ENCODE measurements around the gene MSRB1. TPM values are rescaled to one million over a fixed set of nuclear protein-coding genes. Genes with fewer than 3 reads are reported as not detected.

MSRB1 gene
- total and polyA plus RNA-seq, 7 donors = 17.8 to 136 (median 35.7) TPM

GRCh38 chr16:1978476-1979120 lies 35.6 kb upstream of the MSRB1 start:
- Histone ChIP-seq H3K27me3 (peaks cover 35 to 94% (median 71%) of the 10 kb centered on the region in 3 donors), H3K9me3 (no peaks in the 10 kb centered on the region), H3K4me3 (no peak overlapping the region), H3K36me3 (peaks cover 43 to 52% (median 45%) of the 10 kb centered on the region in 4 donors), H3K27ac (no peak overlapping the region), H3K4me1 (peaks cover 0 to 17% (median 10%) of the 10 kb centered on the region in 4 donors)
- TF ChIP-seq CTCF (IDR thresholded peaks at IDR 0.05) = no peak
- no peak for TF ChIP-seq POLR2AphosphoS5 (IDR thresholded peaks at IDR 0.05)
- no peak for TF ChIP-seq POLR2A (IDR thresholded peaks at IDR 0.05)
- intact Hi-C loops (cut with DNase I) = no loop called here
- WGBS, 2 donors = 35 to 74% methylated on average over 37 of the region's 37 CpGs
- DNase-seq = no peak

DNA sequence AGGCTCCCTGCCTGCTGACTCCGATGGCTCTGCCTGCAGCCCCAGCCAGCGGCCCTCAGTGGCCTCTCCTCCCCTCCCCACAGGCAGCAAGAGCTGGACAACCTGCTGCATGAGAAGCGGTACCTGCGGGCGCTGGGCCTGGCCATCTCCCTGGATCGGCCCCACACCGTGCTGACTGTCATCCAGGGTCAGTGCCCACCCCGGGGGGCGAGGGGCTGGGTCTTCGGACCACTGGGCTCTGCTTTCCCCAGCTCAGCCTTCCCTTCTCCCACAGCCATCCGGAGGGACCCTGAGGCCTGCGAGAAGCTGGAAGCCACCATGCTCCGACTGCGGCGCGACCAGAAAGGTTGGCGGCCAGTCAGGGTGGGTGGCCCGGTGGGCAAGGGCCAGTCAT lies 34.9 kb upstream of the MSRB1 start:
- Histone ChIP-seq H3K4me3 (no peak overlapping the region), H3K4me1 (peaks cover 0 to 18% (median 11%) of the 10 kb centered on the region in 4 donors), H3K27me3 (peaks cover 35 to 90% (median 71%) of the 10 kb centered on the region in 3 donors), H3K9me3 (no peaks in the 10 kb centered on the region), H3K36me3 (peaks cover 43 to 52% (median 45%) of the 10 kb centered on the region in 4 donors), H3K27ac (no peak overlapping the region)
- no peak for TF ChIP-seq EP300 (IDR thresholded peaks at IDR 0.05)
- DNase-seq = no peak
- 95 to 97% methylated on average over 18 of the region's 18 CpGs for WGBS, 2 donors
- intact Hi-C loops (cut with DNase I) = no loop called here

DNA sequence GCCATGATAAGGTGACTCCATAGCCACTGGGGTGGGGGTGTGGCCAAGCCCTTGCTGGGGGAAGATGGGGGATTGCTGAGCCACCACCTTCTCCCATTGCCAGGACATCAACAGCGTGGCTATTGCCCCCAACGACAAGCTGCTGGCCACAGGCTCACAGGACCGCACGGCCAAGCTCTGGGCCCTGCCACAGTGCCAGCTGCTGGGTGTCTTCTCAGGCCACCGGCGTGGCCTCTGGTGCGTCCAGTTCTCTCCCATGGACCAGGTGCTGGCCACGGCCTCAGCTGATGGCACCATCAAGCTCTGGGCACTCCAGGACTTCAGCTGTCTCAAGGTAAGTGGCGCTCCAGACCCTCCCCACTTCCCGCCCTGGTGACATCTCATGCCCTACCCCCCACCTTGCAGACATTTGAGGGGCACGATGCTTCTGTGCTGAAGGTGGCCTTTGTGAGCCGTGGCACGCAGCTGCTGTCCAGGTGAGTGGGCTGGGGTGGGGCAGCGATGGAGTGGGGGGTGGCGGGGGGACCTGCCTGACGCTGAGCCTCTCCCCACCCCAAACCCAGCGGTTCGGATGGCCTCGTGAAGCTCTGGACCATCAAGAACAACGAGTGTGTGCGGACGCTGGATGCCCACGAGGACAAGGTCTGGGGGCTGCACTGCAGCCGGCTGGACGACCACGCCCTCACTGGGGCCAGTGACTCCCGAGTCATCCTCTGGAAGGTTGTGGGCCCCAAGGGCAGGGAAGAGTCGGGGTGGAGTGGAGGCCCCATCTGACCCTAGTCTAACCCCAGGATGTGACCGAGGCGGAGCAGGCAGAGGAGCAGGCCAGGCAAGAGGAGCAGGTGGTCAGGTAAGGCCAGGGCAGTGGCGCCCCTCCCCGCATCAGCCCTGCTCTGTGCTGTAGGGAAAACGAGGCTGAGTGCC lies 34.2 kb upstream of the MSRB1 start:
- no peak for DNase-seq
- peaks cover 0 to 24% (median 17%) of the 10 kb centered on the region in 4 donors for H3K4me1 ChIP-seq
- H3K27me3 ChIP-seq = peaks cover 34 to 84% (median 66%) of the 10 kb centered on the region in 3 donors
- intact Hi-C loops (cut with DNase I) = no loop called here
- no peak overlapping the region for H3K27ac ChIP-seq
- TF ChIP-seq POLR2A (IDR thresholded peaks at IDR 0.05) = no peak
- no peak for TF ChIP-seq CTCF (IDR thresholded peaks at IDR 0.05)
- no peak for TF ChIP-seq POLR2AphosphoS5 (IDR thresholded peaks at IDR 0.05)
- TF ChIP-seq EP300 (IDR thresholded peaks at IDR 0.05) = no peak
- 88 to 94% methylated on average over 33 of the region's 33 CpGs for WGBS, 2 donors
- H3K36me3 ChIP-seq = peaks cover 43 to 52% (median 45%) of the 10 kb centered on the region in 4 donors
- no peaks in the 10 kb centered on the region for H3K9me3 ChIP-seq
- H3K4me3 ChIP-seq = no peak overlapping the region

GRCh38 chr16:1976216-1976520 lies 33.2 kb upstream of the MSRB1 start:
- no peak for TF ChIP-seq POLR2A (IDR thresholded peaks at IDR 0.05)
- TF ChIP-seq POLR2AphosphoS5 (IDR thresholded peaks at IDR 0.05) = no peak
- TF ChIP-seq CTCF (IDR thresholded peaks at IDR 0.05) = no peak
- TF ChIP-seq EP300 (IDR thresholded peaks at IDR 0.05) = no peak
- peaks cover 0 to 26% (median 20%) of the 10 kb centered on the region in 4 donors for H3K4me1 ChIP-seq
- peaks cover 29 to 73% (median 57%) of the 10 kb centered on the region in 3 donors for H3K27me3 ChIP-seq
- H3K9me3 ChIP-seq = no peaks in the 10 kb centered on the region
- DNase-seq = no peak
- 92 to 96% methylated on average over 8 of the region's 8 CpGs for WGBS, 2 donors
- H3K36me3 ChIP-seq = peaks cover 43 to 52% (median 45%) of the 10 kb centered on the region in 4 donors
- no peak overlapping the region for H3K4me3 ChIP-seq
- intact Hi-C loops (cut with DNase I) = no loop called here
- H3K27ac ChIP-seq = no peak overlapping the region

All from sigmoid colon (tissue), 7 donors.